Body of pancreas (tissue), 4 donors: ENCODE results near the gene CDC37. TPM values are rescaled to one million over a fixed set of nuclear protein-coding genes. Genes with fewer than 3 reads are reported as not detected.
"Not testable (repeated sequence)": the region's sequence is repeated elsewhere in the genome, so short reads cannot be mapped to it uniquely, and the experiment has no call there.

Source experiments
- ATAC-seq: fragments of 150-250 bp; one replicate; pipeline ENCODE4 v1.9.1; 2016
- DNase-seq, 4 donors: peaks; one replicate each; pipeline ENCODE4 v3.0.0-alpha.2; 2019
- H3K27ac ChIP-seq, 4 donors: fragments of 200-600 bp; sonication (generic); 1 replicate in 3 of 4; 2 replicates in 1 of 4; pipeline versions ENCODE4 v1.5.1 to v1.6.1; 2016 to 2019; ENCODE audit warnings: mild to moderate bottlenecking in 1 of 4, mixed read lengths in 1 of 4, moderate library complexity in 1 of 4
- H3K27me3 ChIP-seq, 2 donors: fragments of 200-600 bp; sonication (generic); one replicate each; pipeline ENCODE4 v1.6.0; 2016; ENCODE audit warnings: mild to moderate bottlenecking in 1 of 2
- H3K36me3 ChIP-seq, 2 donors: fragments of 200-600 bp; sonication (generic); replicated peaks in 1 of 2; 2 replicates each; pipeline ENCODE4 v1.5.1; 2016; ENCODE audit warnings: low read depth in 2 of 2; ENCODE audit not compliant: insufficient read depth in 1 of 2
- H3K4me1 ChIP-seq: fragments of 200-600 bp; sonication (generic); one replicate; pipeline ENCODE4 v1.6.0; 2016
- H3K4me3 ChIP-seq, 2 donors: fragments of 200-600 bp; sonication (generic); 1 replicate in 1 of 2; 2 replicates in 1 of 2; pipeline ENCODE4 v1.5.1; 2016 to 2019
- H3K9me3 ChIP-seq, 3 donors: fragments of 200-600 bp; sonication (generic); 1 replicate in 2 of 3; 2 replicates in 1 of 3; pipeline ENCODE4 v1.5.1; 2016
- POLR2A ChIP-seq, 3 donors: fragments of 450-650 bp; IDR thresholded peaks; one replicate each; pipeline ENCODE4 v1.6.1; 2016; ENCODE audit warnings: antibody characterized with exemption in 3 of 3, mild to moderate bottlenecking in 2 of 3
- WGBS, 2 donors: methylation state at CpG; one replicate each; pipeline ENCODE4 v1.1.5; 2017; 5-methylcytosine and 5-hydroxymethylcytosine counted together
- intact Hi-C: fragments of 100-400 bp; cut with DNase I; formaldehyde crosslinking; loops from one replicate; pipeline ENCODE4 v1.15.1; 2023
- total RNA-seq, 2 donors: library from RNA; depleted of rRNA; stranded (reverse); fragments of >200 nt; gene quantifications; one replicate each; pipeline ENCODE4 v1.1.0, GENCODE V29; 2016
- TF ChIP-seq, protein P1 (sequence below), 7 experiments: fragments of 450-650 bp in 4 of 7; fragments of 200-600 bp in 3 of 7; sonication (generic) in 3 of 7; IDR thresholded peaks; one replicate each; pipeline ENCODE4 v1.5.1; 2016 to 2019; ENCODE audit warnings: antibody characterized with exemption in 7 of 7

CDC37 gene
- total RNA-seq, 2 donors from 2014 or later: 89.7 to 122 TPM

DNA sequence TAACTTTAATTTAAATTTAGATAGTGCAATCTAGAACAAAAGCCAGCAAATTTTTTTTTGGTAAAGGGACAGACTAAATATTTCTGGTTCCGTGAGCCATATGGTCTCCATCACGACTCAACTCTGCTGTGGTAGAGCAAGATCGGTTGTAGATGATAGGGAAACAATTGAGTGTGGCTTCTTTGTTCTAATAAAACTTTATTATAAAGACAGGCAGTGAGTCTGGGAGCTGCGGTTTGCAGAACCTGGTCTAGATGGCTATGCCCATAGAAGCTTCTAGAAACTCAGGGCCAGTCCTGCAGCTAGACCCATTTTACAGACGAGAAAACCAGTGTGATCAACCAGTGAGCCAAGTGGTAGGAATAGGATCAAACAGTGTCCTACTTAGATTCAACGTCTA lies 11.2 kb downstream of the CDC37 start:
- intact Hi-C loops: loop anchor here (5.0 to 10.0 kb wide), 2 partner anchors 135 to 457 kb away; partner anchors contain the start of gene OLFM2
- peaks cover 0 to 17% of the 10 kb centered on the region in 2 donors for H3K36me3 ChIP-seq
- H3K27ac ChIP-seq: no peak overlapping the region
- TF ChIP-seq, protein P1, sequence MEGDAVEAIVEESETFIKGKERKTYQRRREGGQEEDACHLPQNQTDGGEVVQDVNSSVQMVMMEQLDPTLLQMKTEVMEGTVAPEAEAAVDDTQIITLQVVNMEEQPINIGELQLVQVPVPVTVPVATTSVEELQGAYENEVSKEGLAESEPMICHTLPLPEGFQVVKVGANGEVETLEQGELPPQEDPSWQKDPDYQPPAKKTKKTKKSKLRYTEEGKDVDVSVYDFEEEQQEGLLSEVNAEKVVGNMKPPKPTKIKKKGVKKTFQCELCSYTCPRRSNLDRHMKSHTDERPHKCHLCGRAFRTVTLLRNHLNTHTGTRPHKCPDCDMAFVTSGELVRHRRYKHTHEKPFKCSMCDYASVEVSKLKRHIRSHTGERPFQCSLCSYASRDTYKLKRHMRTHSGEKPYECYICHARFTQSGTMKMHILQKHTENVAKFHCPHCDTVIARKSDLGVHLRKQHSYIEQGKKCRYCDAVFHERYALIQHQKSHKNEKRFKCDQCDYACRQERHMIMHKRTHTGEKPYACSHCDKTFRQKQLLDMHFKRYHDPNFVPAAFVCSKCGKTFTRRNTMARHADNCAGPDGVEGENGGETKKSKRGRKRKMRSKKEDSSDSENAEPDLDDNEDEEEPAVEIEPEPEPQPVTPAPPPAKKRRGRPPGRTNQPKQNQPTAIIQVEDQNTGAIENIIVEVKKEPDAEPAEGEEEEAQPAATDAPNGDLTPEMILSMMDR (IDR thresholded peaks at IDR 0.05): no peak
- TF ChIP-seq POLR2A (IDR thresholded peaks at IDR 0.05): no peak
- no peak overlapping the region for H3K4me3 ChIP-seq
- no peaks in the 10 kb centered on the region for H3K9me3 ChIP-seq
- ATAC-seq: no peak
- no peaks in the 10 kb centered on the region for H3K27me3 ChIP-seq
- DNase-seq: no peak
- H3K4me1 ChIP-seq: no peaks in the 10 kb centered on the region
- WGBS, 2 donors: 85 to 86% methylated on average over 6 of the region's 6 CpGs

DNA sequence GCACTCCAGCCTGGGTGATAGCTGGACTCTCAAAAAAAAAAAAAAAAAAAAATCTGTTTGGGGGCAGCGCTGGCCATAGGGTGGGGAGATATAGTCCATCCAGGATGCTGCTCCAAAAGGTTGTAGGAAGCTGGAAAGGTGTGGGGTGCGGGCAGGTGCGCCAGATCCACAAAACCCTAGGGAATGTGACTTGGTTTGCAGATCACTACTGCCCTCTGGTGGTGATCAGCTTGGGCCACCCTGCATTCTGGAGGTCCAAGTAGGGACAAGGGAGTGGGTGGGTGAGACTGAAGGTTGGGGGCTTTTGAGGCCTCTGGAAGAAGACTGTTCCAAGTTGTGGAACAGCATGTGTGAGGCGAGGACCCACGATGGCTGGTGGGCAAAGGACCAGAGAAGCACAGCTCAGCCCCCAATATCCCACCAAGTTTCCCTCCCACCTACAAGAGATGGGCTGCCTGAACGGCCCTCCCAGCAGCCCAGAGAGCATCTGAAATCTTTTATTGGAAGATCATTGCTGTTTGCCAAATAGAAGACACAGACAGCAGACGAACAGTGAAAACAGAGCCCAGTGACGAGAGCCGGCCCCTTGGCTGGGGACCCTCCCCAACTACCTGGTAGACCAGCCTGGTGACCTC lies 12.6 kb downstream of the CDC37 start:
- DNase-seq (peak; percentile 77 to 83 (median 81)), ATAC-seq (peak; percentile 69)
- TF ChIP-seq POLR2A (IDR thresholded peaks at IDR 0.05): no peak
- TF ChIP-seq, protein P1 (IDR thresholded peaks at IDR 0.05): peak; percentile 73 to 84 (median 79)
- H3K36me3 ChIP-seq: peaks cover 0 to 17% of the 10 kb centered on the region in 2 donors
- no peaks in the 10 kb centered on the region for H3K27me3 ChIP-seq
- H3K4me1 ChIP-seq: no peaks in the 10 kb centered on the region
- H3K27ac ChIP-seq: no peak overlapping the region
- no peaks in the 10 kb centered on the region for H3K9me3 ChIP-seq
- no peak overlapping the region for H3K4me3 ChIP-seq
- 39 to 47% methylated on average over 9 of the region's 9 CpGs for WGBS, 2 donors
- intact Hi-C loops: loop anchor here (5.0 to 10.0 kb wide), 2 partner anchors 133 to 456 kb away; partner anchors contain the start of gene OLFM2

DNA sequence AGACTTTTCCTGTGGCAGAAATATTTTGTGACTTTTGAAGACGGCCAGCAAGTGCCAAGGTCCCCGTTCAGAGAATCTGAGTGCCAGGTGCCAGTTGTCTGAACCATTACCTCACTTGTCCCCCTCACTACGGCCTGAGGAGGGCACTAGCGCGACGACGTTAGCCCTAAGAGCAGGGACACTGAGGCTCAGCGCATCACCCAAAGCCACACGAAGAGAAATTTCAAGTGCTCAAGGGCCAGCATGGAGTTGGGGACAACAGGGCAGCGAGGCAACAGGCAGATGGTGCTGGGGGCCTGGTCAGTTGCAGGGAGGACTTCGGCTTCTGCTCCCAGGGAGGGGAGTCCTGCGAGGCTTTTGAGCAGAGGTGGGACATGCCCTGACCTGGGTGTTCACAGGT lies 13.5 kb downstream of the CDC37 start:
- TF ChIP-seq POLR2A (IDR thresholded peaks at IDR 0.05): no peak
- TF ChIP-seq, protein P1 (IDR thresholded peaks at IDR 0.05): no peak
- intact Hi-C loops: loop anchor here (5.0 to 10.0 kb wide), 2 partner anchors 133 to 455 kb away; partner anchors contain the start of gene OLFM2
- Histone ChIP-seq H3K36me3 (peaks cover 0 to 12% of the 10 kb centered on the region in 2 donors), H3K27ac (no peak overlapping the region), H3K27me3 (no peaks in the 10 kb centered on the region), H3K4me1 (no peaks in the 10 kb centered on the region), H3K9me3 (no peaks in the 10 kb centered on the region), H3K4me3 (no peak overlapping the region)
- no peak for DNase-seq
- ATAC-seq: no peak
- 33 to 58% methylated on average over 8 to 12 of the region's 12 CpGs for WGBS, 2 donors

DNA sequence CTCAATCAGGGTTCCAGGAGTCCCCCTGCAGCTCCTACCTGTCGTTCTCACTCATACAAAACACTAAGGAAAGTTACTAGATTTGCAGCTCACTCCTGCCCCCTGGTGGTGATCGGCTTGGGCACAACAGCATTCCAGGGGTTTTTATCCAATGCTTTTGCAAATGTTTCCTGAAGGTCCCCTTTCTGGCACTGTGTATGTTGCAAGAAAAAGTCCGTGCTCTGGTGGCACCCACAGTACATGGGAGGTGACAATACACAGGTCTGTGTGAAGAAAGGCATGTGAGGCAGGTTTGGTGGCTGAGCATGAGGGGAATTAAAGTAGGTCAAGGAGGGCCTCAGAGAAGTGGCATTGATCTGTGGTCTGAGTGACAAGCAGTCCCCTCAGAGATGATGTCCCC lies 14.4 kb downstream of the CDC37 start:
- no peaks in the 10 kb centered on the region for H3K27me3 ChIP-seq
- peak; percentile 88 to 94 (median 92) for DNase-seq
- peak; percentile 79 for ATAC-seq
- 0 to 2% methylated on average over 3 of the region's 3 CpGs for WGBS, 2 donors
- intact Hi-C loops: no loop called here
- H3K36me3 ChIP-seq: peaks cover 0 to 8% of the 10 kb centered on the region in 2 donors
- TF ChIP-seq, protein P1 (IDR thresholded peaks at IDR 0.05): peak; percentile 86 to 95 (median 89)
- TF ChIP-seq POLR2A (IDR thresholded peaks at IDR 0.05): no peak
- H3K4me3 ChIP-seq: no peak overlapping the region
- H3K27ac ChIP-seq: no peak overlapping the region
- no peaks in the 10 kb centered on the region for H3K4me1 ChIP-seq
- no peaks in the 10 kb centered on the region for H3K9me3 ChIP-seq

DNA sequence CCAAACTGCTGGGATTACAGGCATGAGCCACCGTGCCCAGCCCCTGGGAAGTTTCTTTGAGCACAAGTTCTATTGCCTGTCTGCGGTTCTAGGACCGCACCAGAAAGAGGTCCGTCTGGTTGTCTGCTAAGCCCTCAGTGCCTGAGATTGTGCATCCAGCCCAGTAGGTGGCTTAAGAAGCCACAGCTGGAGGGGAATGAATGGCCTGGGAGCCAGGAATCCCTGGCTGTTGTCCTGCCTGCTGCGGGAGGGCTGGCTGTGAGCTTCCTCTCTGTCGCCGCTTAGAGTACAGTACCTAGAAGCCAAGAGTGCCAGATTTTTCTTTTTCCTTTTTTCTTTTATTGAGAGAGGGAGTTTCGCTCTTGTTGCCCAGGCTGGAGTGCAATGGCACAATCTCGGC lies 18.8 kb downstream of the CDC37 start:
- 77 to 83% methylated on average over 5 to 9 of the region's 9 CpGs for WGBS, 2 donors
- Histone ChIP-seq H3K36me3 (no peaks in the 10 kb centered on the region), H3K9me3 (no peaks in the 10 kb centered on the region), H3K4me3 (no peak overlapping the region), H3K27me3 (no peaks in the 10 kb centered on the region), H3K27ac (no peak overlapping the region), H3K4me1 (peaks cover 11% of the 10 kb centered on the region)
- no peak for DNase-seq
- TF ChIP-seq POLR2A (IDR thresholded peaks at IDR 0.05): no peak
- TF ChIP-seq, protein P1 (IDR thresholded peaks at IDR 0.05): no peak
- intact Hi-C loops: no loop called here
- ATAC-seq: no peak

DNA sequence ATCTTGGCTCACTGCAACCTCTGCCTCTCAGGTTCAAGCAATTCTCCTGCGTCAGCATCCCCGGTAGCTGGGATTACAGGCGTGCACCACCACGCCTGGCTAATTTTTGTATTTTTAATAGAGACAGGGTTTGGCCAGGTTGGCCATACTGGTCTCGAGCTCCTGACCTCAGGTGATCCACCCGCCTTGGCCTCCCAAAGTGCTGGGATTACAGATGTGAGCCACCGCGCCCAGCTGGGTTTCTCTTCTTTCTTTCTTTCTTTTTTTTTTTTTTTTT lies 20.2 kb downstream of the CDC37 start:
- H3K27me3 ChIP-seq, intact Hi-C loops, ATAC-seq, H3K9me3 ChIP-seq, H3K4me3 ChIP-seq, DNase-seq, H3K27ac ChIP-seq, H3K36me3 ChIP-seq: not testable (repeated sequence)
- WGBS, 2 donors: 74 to 86% methylated on average over 8 of the region's 8 CpGs
- peaks cover 16% of the 10 kb centered on the region for H3K4me1 ChIP-seq
